Omental fat pad (tissue), 4 donors: ENCODE measurements around the gene PRRC1. TPM values are rescaled to one million over a fixed set of nuclear protein-coding genes. Genes with fewer than 3 reads are reported as not detected.

Source experiments
- ATAC-seq: fragments of 150-250 bp; one replicate; pipeline ENCODE4 v1.9.1; 2016; ENCODE audit warnings: mild to moderate bottlenecking, moderate library complexity; ENCODE audit not compliant: low FRiP score
- DNase-seq: peaks from one replicate; pipeline ENCODE4 v3.0.0-alpha.2; 2019; ENCODE audit warnings: low spot score
- CTCF ChIP-seq, 3 donors: fragments of 450-650 bp; IDR thresholded peaks; one replicate each; pipeline ENCODE4 v1.5.1; 2016 to 2017; ENCODE audit warnings: antibody characterized with exemption in 3 of 3, mild to moderate bottlenecking in 3 of 3, moderate library complexity in 2 of 3
- total RNA-seq, 4 donors: library from RNA; depleted of rRNA; stranded (reverse); fragments of >200 nt; gene quantifications; one replicate each; pipeline ENCODE4 v1.1.0, GENCODE V29; 2016

The PRRC1 gene
- total RNA-seq, 4 donors from 2014 or later, result 31.2 to 41.8 (median 34.1) TPM

- DNase-seq (no peak), ATAC-seq (no peak)
- TF ChIP-seq CTCF (IDR thresholded peaks at IDR 0.05), result no peak
Measured at GRCh38 chr5:127599320-127599719, 81.9 kb downstream of the PRRC1 start.

GRCh38 chr5:127599847-127600246, 82.4 kb downstream of the PRRC1 start:
- no peak for TF ChIP-seq CTCF (IDR thresholded peaks at IDR 0.05)
- ATAC-seq, result no peak

GRCh38 chr5:127601111-127601510, 83.7 kb downstream of the PRRC1 start:
- TF ChIP-seq CTCF (IDR thresholded peaks at IDR 0.05), result no peak
- no peak for ATAC-seq
- DNase-seq, result no peak

More at GRCh38 chr5:127599847-127600246, 82.4 kb downstream of the PRRC1 start:
- no peak for DNase-seq

GRCh38 chr5:127601601-127602000, 84.2 kb downstream of the PRRC1 start:
- TF ChIP-seq CTCF (IDR thresholded peaks at IDR 0.05), result no peak
- DNase-seq (no peak), ATAC-seq (no peak)

- ATAC-seq (no peak), DNase-seq (no peak)
- TF ChIP-seq CTCF (IDR thresholded peaks at IDR 0.05), result no peak
Measured at GRCh38 chr5:127602481-127602880, 85.0 kb downstream of the PRRC1 start.

GRCh38 chr5:127602896-127603844, 85.7 kb downstream of the PRRC1 start:
- ATAC-seq (no peak), DNase-seq (no peak)
- TF ChIP-seq CTCF (IDR thresholded peaks at IDR 0.05), result no peak

Other genes starting within 250 kb of the PRRC1 start
- gene MEGF10, start 226.8 kb upstream of the PRRC1 start, total RNA-seq, result under 1 TPM; 0.13 to 0.74 (median 0.42) TPM
- gene CTXN3, start 131.4 kb downstream of the PRRC1 start, total RNA-seq, result not detected
- under 1 TPM in 1 of 4 donors, not detected in 3; 0.56 TPM for gene CCDC192, start 185.8 kb downstream of the PRRC1 start, total RNA-seq